GM12865 (cell line): ENCODE measurements around the gene MAGI2.

Source experiments
- DNase-seq: peaks from one replicate; pipeline ENCODE4 v3.0.0; 2010; ENCODE audit warnings: low read depth
- H3K4me3 ChIP-seq: 2 replicates; pipeline ENCODE4 v1.5.1; 2011; ENCODE audit warnings: mild to moderate bottlenecking, low read depth, low read length, control low read depth
- CTCF ChIP-seq: IDR thresholded peaks from 2 replicates; pipeline ENCODE4 v1.5.1; 2011; ENCODE audit warnings: low read length, control low read depth, low read depth, inconsistent platforms; ENCODE audit not compliant: insufficient read depth; ENCODE audit errors: missing control alignments

The MAGI2 gene

GRCh38 chr7:78420001-78420400, 1033.5 kb downstream of the MAGI2 start:
- DNase-seq = no peak
- no peak overlapping the region for H3K4me3 ChIP-seq
- no peak for TF ChIP-seq CTCF

- DNase-seq = no peak
- no peak for TF ChIP-seq CTCF
- no peak overlapping the region for H3K4me3 ChIP-seq
These were observed 1036.2 kb downstream of the MAGI2 start for GRCh38 chr7:78417180-78417853.

GRCh38 chr7:78413568-78413967, 1039.9 kb downstream of the MAGI2 start:
- no peak overlapping the region for H3K4me3 ChIP-seq
- DNase-seq = no peak

GRCh38 chr7:78412216-78412858, 1041.1 kb downstream of the MAGI2 start:
- no peak for TF ChIP-seq CTCF
- H3K4me3 ChIP-seq = no peak overlapping the region

More at GRCh38 chr7:78413568-78413967, 1039.9 kb downstream of the MAGI2 start:
- TF ChIP-seq CTCF = no peak

GRCh38 chr7:78407031-78407430, 1046.4 kb downstream of the MAGI2 start:
- no peak for DNase-seq
- no peak for TF ChIP-seq CTCF

More at GRCh38 chr7:78412216-78412858, 1041.1 kb downstream of the MAGI2 start:
- DNase-seq = no peak

GRCh38 chr7:78406531-78406930, 1046.9 kb downstream of the MAGI2 start:
- no peak for DNase-seq
- no peak for TF ChIP-seq CTCF
- H3K4me3 ChIP-seq = no peak overlapping the region

More at GRCh38 chr7:78407031-78407430, 1046.4 kb downstream of the MAGI2 start:
- H3K4me3 ChIP-seq = no peak overlapping the region

GRCh38 chr7:78402096-78402495, 1051.4 kb downstream of the MAGI2 start:
- TF ChIP-seq CTCF = no peak
- no peak overlapping the region for H3K4me3 ChIP-seq
- DNase-seq = no peak
